ENCODE data around the gene BPTF.

The BPTF gene

DNA sequence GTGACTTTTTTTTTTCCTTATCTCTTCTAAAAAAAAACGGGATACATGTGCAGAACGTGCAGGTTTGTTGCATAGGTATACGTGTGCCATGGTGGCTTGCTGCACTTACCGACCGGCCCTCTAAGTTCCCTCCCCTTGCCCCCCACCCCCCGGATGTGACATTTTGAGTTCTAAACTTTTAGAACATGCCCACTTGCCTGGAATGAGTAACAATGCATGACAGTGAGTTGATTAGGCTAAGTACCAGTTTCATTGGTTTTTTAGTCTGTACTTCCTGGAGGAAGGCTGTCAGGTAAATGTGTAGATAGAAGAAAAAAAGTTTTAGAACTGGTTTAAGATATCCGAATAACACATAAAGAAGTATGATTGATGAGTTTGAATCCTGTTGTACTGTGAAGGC, 4.0 kb downstream of the BPTF start:
- no peak for TF ChIP-seq POLR2AphosphoS5 (IDR thresholded peaks at IDR 0.05; ENCODE audit: borderline replicate concordance, low read depth, low read length)
- no peak for TF ChIP-seq EZH2 (IDR thresholded peaks at IDR 0.05)
- TF ChIP-seq FOXP2 (optimal IDR thresholded peaks at IDR 0.05; ENCODE audit: control extremely low read depth, extremely low read length, insufficient read depth), result no peak
- no peak overlapping the region for H3K9ac ChIP-seq (ENCODE audit: insufficient read length)
- H3K27ac ChIP-seq, result no peak overlapping the region
- no peak for DNase-seq (ENCODE audit: low read depth, low spot score)
- H3K4me3 ChIP-seq, result no peak overlapping the region
- H3K9me3 ChIP-seq (ENCODE audit: low read depth, low read length), result no peaks in the 10 kb centered on the region
- H3K36me3 ChIP-seq (ENCODE audit: insufficient read depth, low read length), result peaks cover 3% of the 10 kb centered on the region

DNA sequence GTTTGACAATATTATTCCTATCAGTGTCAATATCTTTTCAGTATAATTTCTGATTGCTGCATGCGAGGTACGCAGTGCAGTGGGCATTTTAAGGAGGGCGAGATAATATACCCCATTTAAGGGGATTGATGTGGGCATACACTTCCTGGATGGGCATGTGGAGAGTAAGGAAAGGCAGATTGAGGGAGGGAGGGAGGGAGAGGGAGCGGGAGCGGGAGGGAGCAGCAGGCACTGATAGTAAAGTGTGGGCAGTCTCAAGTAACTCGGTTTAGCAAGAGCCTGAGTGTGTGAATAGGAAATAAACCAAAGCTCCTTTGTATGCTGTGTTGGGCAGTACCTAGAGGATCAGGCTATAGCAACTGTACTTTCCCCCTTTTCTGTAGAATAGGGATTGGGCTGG, 5.1 kb downstream of the BPTF start:
- DNase-seq (ENCODE audit: low read depth, low spot score), result no peak

DNA sequence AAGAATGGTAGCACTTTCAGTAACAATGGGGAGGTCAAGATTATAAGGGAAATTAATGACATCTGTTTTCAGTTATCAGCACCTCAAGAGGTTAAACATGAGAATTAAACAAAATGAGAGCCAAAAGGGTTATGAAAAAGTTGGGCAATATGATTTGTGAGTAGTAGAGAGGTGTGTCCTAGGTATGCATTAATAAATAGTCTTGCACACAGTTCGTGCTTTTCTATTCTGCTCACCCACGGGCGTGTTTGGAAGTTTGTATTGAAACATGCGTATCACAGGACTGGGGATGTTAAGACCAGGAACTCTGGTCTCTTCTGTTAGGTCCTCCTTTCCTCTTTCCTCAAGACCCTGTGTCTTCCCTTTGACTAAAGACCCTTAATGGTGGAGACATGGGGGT, 6.0 kb downstream of the BPTF start:
- no peak overlapping the region for H3K27ac ChIP-seq

More for the DNA sequence above, 5.1 kb downstream of the BPTF start:
- Histone ChIP-seq H3K9me3 (ENCODE audit: low read depth, low read length) (no peaks in the 10 kb centered on the region), H3K4me3 (0 out of 2 replicates have a peak overlapping the region, but pooled peaks have one; percentile 1), H3K27ac (no peak overlapping the region), H3K9ac (ENCODE audit: insufficient read length) (no peak overlapping the region), H3K36me3 (ENCODE audit: insufficient read depth, low read length) (peaks cover 3% of the 10 kb centered on the region)
- TF ChIP-seq EZH2 (IDR thresholded peaks at IDR 0.05), result no peak
- no peak for TF ChIP-seq FOXP2 (optimal IDR thresholded peaks at IDR 0.05; ENCODE audit: control extremely low read depth, extremely low read length, insufficient read depth)
- no peak for TF ChIP-seq POLR2AphosphoS5 (IDR thresholded peaks at IDR 0.05; ENCODE audit: borderline replicate concordance, low read depth, low read length)

DNA sequence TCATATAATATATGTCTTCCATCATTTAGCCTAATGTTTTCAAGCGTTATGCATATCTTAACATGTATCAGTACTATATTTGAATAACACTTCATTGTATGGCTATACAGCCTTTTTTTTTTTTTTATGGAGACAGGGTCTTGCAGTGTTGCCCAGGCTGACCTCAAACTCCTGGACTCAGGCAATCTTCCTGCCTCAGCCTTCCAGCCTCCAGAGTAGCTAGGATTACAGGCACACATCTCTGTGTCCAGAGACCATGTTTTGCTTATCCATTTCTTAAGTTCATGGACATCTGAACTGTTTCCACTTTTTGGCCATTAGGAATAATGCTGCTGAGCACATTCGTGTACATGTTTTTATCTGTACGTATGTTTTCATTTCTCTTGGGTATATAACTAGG, 7.8 kb downstream of the BPTF start:
- DNase-seq (ENCODE audit: low read depth, low spot score), result no peak

More for the DNA sequence above, 6.0 kb downstream of the BPTF start:
- no peak for TF ChIP-seq FOXP2 (optimal IDR thresholded peaks at IDR 0.05; ENCODE audit: control extremely low read depth, extremely low read length, insufficient read depth)
- TF ChIP-seq EZH2 (IDR thresholded peaks at IDR 0.05), result no peak
- Histone ChIP-seq H3K36me3 (ENCODE audit: insufficient read depth, low read length) (peaks cover 3% of the 10 kb centered on the region), H3K4me3 (no peak overlapping the region), H3K9me3 (ENCODE audit: low read depth, low read length) (no peaks in the 10 kb centered on the region), H3K9ac (ENCODE audit: insufficient read length) (no peak overlapping the region)
- no peak for DNase-seq (ENCODE audit: low read depth, low spot score)

DNA sequence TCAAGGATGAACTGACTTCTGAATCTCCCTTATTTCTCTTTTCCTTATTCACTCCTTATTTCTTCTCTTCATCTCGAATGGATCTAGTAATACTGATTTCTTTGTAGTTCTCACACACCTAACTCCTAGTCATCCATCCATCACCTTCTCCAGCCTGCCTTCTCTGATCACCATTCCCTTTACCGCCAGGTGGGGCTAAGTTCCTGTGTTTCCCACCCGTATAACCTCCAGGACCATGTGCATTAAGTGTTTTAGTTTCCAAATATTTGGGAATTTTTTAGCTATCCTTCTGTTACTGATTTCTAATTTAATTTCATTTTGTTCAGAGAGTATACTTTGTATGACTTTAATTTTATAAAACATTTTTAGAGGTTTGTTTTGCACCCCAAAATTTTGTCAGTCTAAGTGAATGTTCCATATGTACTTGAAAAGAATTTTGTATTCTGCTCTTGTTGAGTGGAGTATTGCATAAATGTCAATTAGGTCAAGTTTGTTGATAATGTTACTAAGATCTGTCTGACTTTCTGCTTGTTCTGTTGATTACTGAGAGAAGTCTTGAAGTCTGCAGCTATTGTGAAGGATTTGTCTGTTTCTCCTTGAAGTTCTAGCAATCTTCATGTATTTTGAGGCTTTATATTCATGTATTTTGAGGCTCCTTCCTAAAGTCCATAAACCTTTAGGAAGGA, 8.8 kb downstream of the BPTF start:
- TF ChIP-seq EZH2 (IDR thresholded peaks at IDR 0.05), result no peak
- TF ChIP-seq FOXP2 (optimal IDR thresholded peaks at IDR 0.05; ENCODE audit: control extremely low read depth, extremely low read length, insufficient read depth), result no peak
- no peak for TF ChIP-seq POLR2AphosphoS5 (IDR thresholded peaks at IDR 0.05; ENCODE audit: borderline replicate concordance, low read depth, low read length)
- Histone ChIP-seq H3K9ac (ENCODE audit: insufficient read length) (no peak overlapping the region), H3K4me3 (no peak overlapping the region), H3K27ac (no peak overlapping the region), H3K9me3 (ENCODE audit: low read depth, low read length) (no peaks in the 10 kb centered on the region), H3K36me3 (ENCODE audit: insufficient read depth, low read length) (peaks cover 3% of the 10 kb centered on the region; the same call in 1 of the 2 replicates)
- no peak for DNase-seq (ENCODE audit: low read depth, low spot score)

More for the DNA sequence above, 7.8 kb downstream of the BPTF start:
- Histone ChIP-seq H3K4me3 (no peak overlapping the region), H3K27ac (no peak overlapping the region), H3K36me3 (ENCODE audit: insufficient read depth, low read length) (peaks cover 3% of the 10 kb centered on the region; the same call in 1 of the 2 replicates), H3K9ac (ENCODE audit: insufficient read length) (no peak overlapping the region), H3K9me3 (ENCODE audit: low read depth, low read length) (no peaks in the 10 kb centered on the region)
- no peak for TF ChIP-seq EZH2 (IDR thresholded peaks at IDR 0.05)
- TF ChIP-seq FOXP2 (optimal IDR thresholded peaks at IDR 0.05; ENCODE audit: control extremely low read depth, extremely low read length, insufficient read depth), result no peak
- no peak for TF ChIP-seq POLR2AphosphoS5 (IDR thresholded peaks at IDR 0.05; ENCODE audit: borderline replicate concordance, low read depth, low read length)

DNA sequence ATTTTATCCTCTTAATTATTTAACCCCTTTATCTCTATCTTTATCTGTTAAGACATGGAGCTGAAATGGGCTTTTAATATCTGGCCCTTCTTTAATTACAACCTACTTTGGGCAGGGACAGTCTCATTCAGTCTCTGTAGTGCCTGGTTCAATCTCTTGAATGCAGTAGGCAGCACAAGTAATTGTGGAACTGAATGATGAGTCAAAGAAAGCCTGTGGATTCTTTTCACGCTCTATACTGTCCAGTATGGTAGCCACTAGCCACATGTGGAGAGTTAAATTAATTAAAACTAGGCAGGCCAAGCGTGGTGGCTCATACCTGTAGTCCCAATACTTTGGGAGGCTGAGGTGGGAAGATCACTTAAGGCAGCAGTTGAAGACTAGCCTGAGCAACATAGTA, 9.3 kb downstream of the BPTF start:
- Histone ChIP-seq H3K9me3 (ENCODE audit: low read depth, low read length) (no peaks in the 10 kb centered on the region), H3K4me3 (no peak overlapping the region), H3K27ac (no peak overlapping the region), H3K9ac (ENCODE audit: insufficient read length) (no peak overlapping the region), H3K36me3 (ENCODE audit: insufficient read depth, low read length) (peaks cover 5% of the 10 kb centered on the region; the same call in 1 of the 2 replicates)
- no peak for DNase-seq (ENCODE audit: low read depth, low spot score)
- TF ChIP-seq FOXP2 (optimal IDR thresholded peaks at IDR 0.05; ENCODE audit: control extremely low read depth, extremely low read length, insufficient read depth) (no peak), EZH2 (IDR thresholded peaks at IDR 0.05) (no peak)

DNA sequence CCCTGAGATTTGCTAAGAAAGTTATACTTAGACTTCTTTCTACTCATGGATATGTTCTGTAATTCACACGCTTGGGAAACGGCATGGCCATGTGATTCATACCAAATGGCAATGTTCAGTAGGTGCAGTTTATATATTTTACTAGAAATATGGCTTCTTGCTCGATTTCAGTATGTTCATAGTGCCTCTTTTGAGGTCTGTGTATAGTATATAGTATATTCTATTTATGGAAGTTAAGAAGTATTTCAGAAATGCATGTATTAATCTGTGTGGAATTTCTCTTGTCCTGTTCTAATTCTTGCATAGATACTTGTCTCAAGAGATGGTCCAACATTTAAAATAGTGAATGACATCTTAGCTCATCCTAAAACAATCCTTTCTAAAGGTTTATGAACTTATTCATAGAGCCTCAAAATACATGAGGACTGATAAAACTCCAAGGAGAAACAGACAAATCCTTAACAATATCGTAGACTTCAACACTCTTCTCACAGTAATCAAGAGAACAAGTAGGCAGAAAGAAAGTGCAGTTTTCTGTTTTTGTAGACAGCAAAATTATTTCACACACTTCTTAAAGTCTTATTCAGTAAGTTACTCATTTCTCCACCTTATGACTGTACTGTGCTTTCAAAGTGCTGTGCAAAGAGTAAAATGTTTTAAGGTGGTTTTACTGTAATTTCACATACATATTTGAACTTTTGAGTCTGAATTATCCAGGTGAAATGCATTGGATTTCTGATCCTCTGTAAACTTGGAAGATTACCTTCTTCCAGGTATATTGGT, 11.1 kb downstream of the BPTF start:
- DNase-seq (ENCODE audit: low read depth, low spot score), result no peak
- Histone ChIP-seq H3K9me3 (ENCODE audit: low read depth, low read length) (no peaks in the 10 kb centered on the region), H3K27ac (no peak overlapping the region), H3K36me3 (ENCODE audit: insufficient read depth, low read length) (peaks cover 7% of the 10 kb centered on the region; the same call in 1 of the 2 replicates), H3K9ac (ENCODE audit: insufficient read length) (no peak overlapping the region), H3K4me3 (no peak overlapping the region)
- TF ChIP-seq POLR2AphosphoS5 (IDR thresholded peaks at IDR 0.05; ENCODE audit: borderline replicate concordance, low read depth, low read length) (no peak), EZH2 (IDR thresholded peaks at IDR 0.05) (no peak), FOXP2 (optimal IDR thresholded peaks at IDR 0.05; ENCODE audit: control extremely low read depth, extremely low read length, insufficient read depth) (no peak)

DNA sequence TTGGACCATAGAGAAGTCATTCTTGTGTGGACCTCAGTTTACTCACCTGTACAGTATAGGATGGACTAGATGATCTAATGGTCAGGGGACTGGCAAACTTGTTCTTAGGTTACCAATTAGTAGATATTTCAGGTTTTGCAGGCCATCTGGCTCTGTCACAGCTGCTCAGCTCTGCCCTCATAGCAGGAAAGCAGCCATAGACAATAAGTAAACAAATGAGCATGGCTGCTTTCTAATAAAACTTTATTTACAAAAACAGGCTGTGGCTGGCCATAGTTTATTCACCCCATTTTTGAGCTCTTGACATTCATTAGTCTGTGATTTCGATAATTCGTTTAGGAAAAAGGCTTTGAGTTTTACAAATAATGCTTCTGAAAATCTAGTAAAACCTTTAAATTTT, 12.7 kb downstream of the BPTF start:
- no peak for TF ChIP-seq EZH2 (IDR thresholded peaks at IDR 0.05)
- no peak for TF ChIP-seq FOXP2 (optimal IDR thresholded peaks at IDR 0.05; ENCODE audit: control extremely low read depth, extremely low read length, insufficient read depth)
- no peak for TF ChIP-seq POLR2AphosphoS5 (IDR thresholded peaks at IDR 0.05; ENCODE audit: borderline replicate concordance, low read depth, low read length)
- H3K27ac ChIP-seq, result no peak overlapping the region
- DNase-seq (ENCODE audit: low read depth, low spot score), result no peak
- no peaks in the 10 kb centered on the region for H3K9me3 ChIP-seq (ENCODE audit: low read depth, low read length)
- no peak overlapping the region for H3K4me3 ChIP-seq
- no peak overlapping the region for H3K9ac ChIP-seq (ENCODE audit: insufficient read length)
- H3K36me3 ChIP-seq (ENCODE audit: insufficient read depth, low read length), result peaks cover 7% of the 10 kb centered on the region; the same call in 1 of the 2 replicates
